Kidney (tissue), 14 donors: ENCODE measurements around the gene PCSK1N. TPM values are rescaled to one million over a fixed set of nuclear protein-coding genes. Genes with fewer than 3 reads are reported as not detected.
A peak's percentile ranks its signal among the peaks of the same experiment; 100 is the strongest.

Source experiments
- DNase-seq, 5 donors: peaks; one replicate each; pipeline ENCODE4 v3.0.0-alpha.2; 2013 to 2020
- FAIRE-seq: peaks from 2 replicates; lab custom pipeline; 2012; peaks lifted over from hg19 to GRCh38; lab: Jason Lieb, UNC
- H3K27ac ChIP-seq, 2 donors: one replicate each; pipeline ENCODE4 v1.7.0; 2013; ENCODE audit warnings: low read depth in 2 of 2, low read length in 2 of 2, inconsistent platforms in 1 of 2
- H3K27me3 ChIP-seq: one replicate; pipeline ENCODE4 v1.7.1; 2013; ENCODE audit warnings: low read length, inconsistent platforms; ENCODE audit not compliant: control insufficient read depth, insufficient read depth
- H3K36me3 ChIP-seq, 3 donors: one replicate each; pipeline versions ENCODE4 v1.7.0 to v1.7.1; 2013; ENCODE audit warnings: low read length in 3 of 3, control low read depth in 1 of 3, inconsistent platforms in 1 of 3; ENCODE audit not compliant: insufficient read depth in 3 of 3, control insufficient read depth in 2 of 3
- H3K4me1 ChIP-seq, 3 donors: one replicate each; pipeline versions ENCODE4 v1.7.0 to v1.7.1; 2013; ENCODE audit warnings: low read length in 3 of 3, inconsistent platforms in 1 of 3, low read depth in 1 of 3; ENCODE audit not compliant: control insufficient read depth in 2 of 3, insufficient read depth in 2 of 3
- H3K4me3 ChIP-seq, 3 donors: one replicate each; pipeline versions ENCODE4 v1.7.0 to v1.8.1; 2013; ENCODE audit warnings: low read length in 3 of 3, control low read depth in 1 of 3, inconsistent platforms in 1 of 3
- H3K9ac ChIP-seq, 3 donors: one replicate each; pipeline versions ENCODE4 v1.7.0 to v1.7.1; 2013; ENCODE audit warnings: low read length in 3 of 3, control low read depth in 1 of 3, inconsistent platforms in 1 of 3
- H3K9me3 ChIP-seq, 3 donors: one replicate each; pipeline versions ENCODE4 v1.7.0 to v1.7.1; 2013; ENCODE audit warnings: low read length in 3 of 3, control low read depth in 1 of 3, inconsistent platforms in 1 of 3; ENCODE audit not compliant: control insufficient read depth in 2 of 3, insufficient read depth in 1 of 3
- CTCF ChIP-seq: IDR thresholded peaks from 3 replicates; pipeline ENCODE4 v1.5.1; 2012; ENCODE audit warnings: mild to moderate bottlenecking, moderate library complexity, borderline replicate concordance; ENCODE audit not compliant: insufficient read depth; ENCODE audit errors: extremely low read depth
- intact Hi-C: fragments of 100-400 bp; cut with DNase I; formaldehyde crosslinking; loops from one replicate; pipeline ENCODE4 v1.11.1; 2022
- polyA plus RNA-seq: library from polyadenylated mRNA; stranded (reverse); fragments of 350-450 nt; fragmentation: Illumina TruSeq; extraction: RNeasy Lipid Tissue Mini Kit (QIAGEN cat#74804); gene quantifications from one replicate; pipeline ENCODE4 v1.2.3, GENCODE V29; 2014; ENCODE audit warnings: low read depth, low replicate concordance; ENCODE audit not compliant: insufficient read depth
- total RNA-seq: library from RNA; stranded (reverse); fragmentation: NEBNext Ultra II Directional; extraction: Animal tissue kit (Norgen Biotek cat#: 25700); gene quantifications from one replicate; pipeline ENCODE4 v1.2.1, GENCODE V29; 2021
- donor health status: control.
- donor health status: control.
- donor health status: control.
- donor health status: control.
- donor health status: control.
- donor health status: DM: yes; HTN: yes; CAD: no.
- donor health status: Normal renal cell carcinoma (clear cell type).

PCSK1N gene
- total and polyA plus RNA-seq, 2 donors from 2014 or later, result 131 to 331 TPM

- no peak overlapping the region for H3K27ac ChIP-seq
- no peaks in the 10 kb centered on the region for H3K9me3 ChIP-seq
- no peak overlapping the region for H3K9ac ChIP-seq
- no peak for FAIRE-seq
- TF ChIP-seq CTCF, result no peak
- H3K36me3 ChIP-seq, result peaks cover 0 to 21% (median 16%) of the 10 kb centered on the region in 3 donors
- no peak overlapping the region for H3K4me3 ChIP-seq
- H3K27me3 ChIP-seq, result no peaks in the 10 kb centered on the region
- DNase-seq, result no peak
- intact Hi-C loops, result no loop called here
- no peaks in the 10 kb centered on the region for H3K4me1 ChIP-seq
These were observed 16.5 kb downstream of the PCSK1N start for GRCh38 chrX:48818866-48819265.

GRCh38 chrX:48818098-48818497 lies 17.3 kb downstream of the PCSK1N start:
- Histone ChIP-seq H3K9ac (no peak overlapping the region), H3K27ac (no peak overlapping the region), H3K27me3 (no peaks in the 10 kb centered on the region), H3K9me3 (no peaks in the 10 kb centered on the region), H3K36me3 (peaks cover 0 to 18% (median 12%) of the 10 kb centered on the region in 3 donors), H3K4me1 (no peaks in the 10 kb centered on the region), H3K4me3 (no peak overlapping the region)
- TF ChIP-seq CTCF, result no peak
- intact Hi-C loops, result no loop called here
- FAIRE-seq, result no peak
- no peak for DNase-seq

GRCh38 chrX:48816014-48816810 lies 19.2 kb downstream of the PCSK1N start:
- no peaks in the 10 kb centered on the region for H3K4me1 ChIP-seq
- no peak overlapping the region for H3K27ac ChIP-seq
- H3K4me3 ChIP-seq, result no peak overlapping the region
- no peak overlapping the region for H3K9ac ChIP-seq
- H3K36me3 ChIP-seq, result peaks cover 0 to 12% (median 8%) of the 10 kb centered on the region in 3 donors
- no peaks in the 10 kb centered on the region for H3K9me3 ChIP-seq
- no peak for TF ChIP-seq CTCF
- DNase-seq, result peak in 1 of 5 donors; percentile 59
- intact Hi-C loops, result no loop called here
- no peaks in the 10 kb centered on the region for H3K27me3 ChIP-seq
- FAIRE-seq, result no peak

GRCh38 chrX:48815266-48815665 lies 20.1 kb downstream of the PCSK1N start:
- DNase-seq (peak in 1 of 5 donors; percentile 46), FAIRE-seq (no peak)
- Histone ChIP-seq H3K9me3 (no peaks in the 10 kb centered on the region), H3K36me3 (peaks cover 0 to 9% (median 8%) of the 10 kb centered on the region in 3 donors), H3K9ac (no peak overlapping the region), H3K27me3 (no peaks in the 10 kb centered on the region), H3K4me1 (no peaks in the 10 kb centered on the region), H3K4me3 (no peak overlapping the region), H3K27ac (no peak overlapping the region)
- TF ChIP-seq CTCF, result no peak
- intact Hi-C loops, result no loop called here
